Natural killer cell (primary cell): ENCODE results near the gene AIF1L. TPM values are rescaled to one million over a fixed set of nuclear protein-coding genes. Genes with fewer than 3 reads are reported as not detected.

ENCODE experiments used
- ATAC-seq, 3 donors: fragments of 150-1000 bp in 2 of 3; fragments of 200-7000 bp in 1 of 3; cut with Tn5 transposase; 1 replicate in 1 of 3; 2 replicates in 2 of 3; pipeline ENCODE4 v1.10.0; 2021; ENCODE audit warnings: mild to moderate bottlenecking in 2 of 3, moderate library complexity in 2 of 3
- DNase-seq, 2 donors: peaks; one replicate each; pipeline versions ENCODE4 v3.0.0 to v3.0.0-alpha.2; 2013 to 2021; ENCODE audit warnings: mixed read lengths in 1 of 2
- H3K27ac ChIP-seq: one replicate; pipeline ENCODE4 v1.5.1; 2013; ENCODE audit warnings: mild to moderate bottlenecking, low read length
- H3K27me3 ChIP-seq: one replicate; pipeline ENCODE4 v1.6.1; 2013; ENCODE audit warnings: low read length; ENCODE audit not compliant: control insufficient read depth, insufficient read depth
- H3K36me3 ChIP-seq: one replicate; pipeline ENCODE4 v1.6.1; 2013; ENCODE audit warnings: low read length; ENCODE audit not compliant: control insufficient read depth, insufficient read depth
- H3K4me1 ChIP-seq: one replicate; pipeline ENCODE4 v1.6.1; 2013; ENCODE audit warnings: low read length; ENCODE audit not compliant: control insufficient read depth, insufficient read depth
- H3K4me3 ChIP-seq: one replicate; pipeline ENCODE4 v1.5.1; 2013; ENCODE audit warnings: low read length
- H3K9me3 ChIP-seq: one replicate; pipeline ENCODE4 v1.6.1; 2013; ENCODE audit warnings: low read length; ENCODE audit not compliant: control insufficient read depth, insufficient read depth
- H3K27ac Mint-ChIP-seq, 2 donors: one replicate each; pipeline ENCODE4 v1.8.0; 2022; ENCODE audit warnings: mild to moderate bottlenecking in 2 of 2, mixed read lengths in 2 of 2, moderate library complexity in 1 of 2
- H3K27me3 Mint-ChIP-seq, 2 donors: one replicate each; pipeline ENCODE4 v1.8.0; 2022; ENCODE audit warnings: low read depth in 2 of 2, mixed read lengths in 2 of 2
- H3K36me3 Mint-ChIP-seq: one replicate; pipeline ENCODE4 v1.8.0; 2022; ENCODE audit warnings: mixed read lengths
- H3K4me1 Mint-ChIP-seq, 2 donors: one replicate each; pipeline ENCODE4 v1.8.0; 2022; ENCODE audit warnings: mixed read lengths in 2 of 2
- H3K4me3 Mint-ChIP-seq: one replicate; pipeline ENCODE4 v1.8.0; 2022; ENCODE audit warnings: mild to moderate bottlenecking, moderate library complexity, mixed read lengths
- H3K9me3 Mint-ChIP-seq, 2 donors: one replicate each; pipeline ENCODE4 v1.8.0; 2022; ENCODE audit warnings: mixed read lengths in 2 of 2
- CTCF ChIP-seq: fragments of 200-600 bp; IDR thresholded peaks from one replicate; pipeline ENCODE4 v1.8.0; 2022; ENCODE audit warnings: antibody characterized with exemption
- WGBS: methylation state at CpG from one replicate; pipeline ENCODE4 v1.1.7; 2013; ENCODE audit warnings: missing lambda C conversion rate; ENCODE audit not compliant: insufficient coverage; 5-methylcytosine and 5-hydroxymethylcytosine counted together
- intact Hi-C: fragments of 100-400 bp; cut with micrococcal nuclease; formaldehyde crosslinking; loops from one replicate; pipeline ENCODE4 v1.14.2; 2022
- total RNA-seq, 4 donors: library from RNA; stranded (reverse); fragments of 120-200 nt in 1 of 4; gene quantifications; one replicate each; pipeline versions ENCODE4 v1.2.3 to v1.2.4, GENCODE V29; 2013 to 2022

AIF1L gene
- total RNA-seq, 3 donors from 2014 or later (not counting 1 experiment from before 2014, with no cell fraction given): not detected

- Mint-ChIP-seq H3K4me3 (no peak overlapping the region), H3K27me3 (no peaks in the 10 kb centered on the region), H3K4me1 (peaks cover 3 to 4% of the 10 kb centered on the region in 2 donors), H3K9me3 (no peaks in the 10 kb centered on the region), H3K27ac (no peak overlapping the region), H3K36me3 (peaks cover 53% of the 10 kb centered on the region)
- intact Hi-C loops: no loop called here
- no peak for ATAC-seq
- no peak for TF ChIP-seq CTCF
- H3K27me3 ChIP-seq: no peaks in the 10 kb centered on the region
- H3K9me3 ChIP-seq: no peaks in the 10 kb centered on the region
- no peaks in the 10 kb centered on the region for H3K4me1 ChIP-seq
- 81% methylated on average over 3 of the region's 3 CpGs for WGBS
- DNase-seq: no peak
- H3K4me3 ChIP-seq: no peak overlapping the region
- H3K36me3 ChIP-seq: peaks cover 81% of the 10 kb centered on the region
- no peak overlapping the region for H3K27ac ChIP-seq
Measured at GRCh38 chr9:131144201-131144600, 47.9 kb downstream of the AIF1L start.

GRCh38 chr9:131145245-131145644, 48.9 kb downstream of the AIF1L start:
- Histone ChIP-seq H3K27me3 (no peaks in the 10 kb centered on the region), H3K4me3 (no peak overlapping the region), H3K9me3 (no peaks in the 10 kb centered on the region), H3K4me1 (no peaks in the 10 kb centered on the region), H3K36me3 (peaks cover 81% of the 10 kb centered on the region), H3K27ac (no peak overlapping the region)
- H3K36me3 Mint-ChIP-seq: peaks cover 53% of the 10 kb centered on the region
- H3K27me3 Mint-ChIP-seq: no peaks in the 10 kb centered on the region
- H3K4me3 Mint-ChIP-seq: no peak overlapping the region
- H3K27ac Mint-ChIP-seq: no peak overlapping the region
- no peak for ATAC-seq
- DNase-seq: no peak
- intact Hi-C loops: no loop called here
- H3K9me3 Mint-ChIP-seq: no peaks in the 10 kb centered on the region
- WGBS: 100% methylated on average over 2 of the region's 2 CpGs
- peaks cover 12% of the 10 kb centered on the region in 2 donors for H3K4me1 Mint-ChIP-seq
- no peak for TF ChIP-seq CTCF

GRCh38 chr9:131146186-131146585, 49.9 kb downstream of the AIF1L start:
- H3K27me3 ChIP-seq: no peaks in the 10 kb centered on the region
- 97% methylated on average over 2 of the region's 4 CpGs for WGBS
- peaks cover 47% of the 10 kb centered on the region for H3K36me3 Mint-ChIP-seq
- no peaks in the 10 kb centered on the region for H3K4me1 ChIP-seq
- no peaks in the 10 kb centered on the region for H3K9me3 Mint-ChIP-seq
- H3K27ac Mint-ChIP-seq: no peak overlapping the region
- ATAC-seq: no peak
- H3K27ac ChIP-seq: no peak overlapping the region
- no peaks in the 10 kb centered on the region for H3K9me3 ChIP-seq
- TF ChIP-seq CTCF: no peak
- H3K4me3 ChIP-seq: no peak overlapping the region
- H3K4me3 Mint-ChIP-seq: no peak overlapping the region
- intact Hi-C loops: no loop called here
- peaks cover 12% of the 10 kb centered on the region in 2 donors for H3K4me1 Mint-ChIP-seq
- DNase-seq: no peak
- no peaks in the 10 kb centered on the region for H3K27me3 Mint-ChIP-seq
- peaks cover 81% of the 10 kb centered on the region for H3K36me3 ChIP-seq

GRCh38 chr9:131148276-131148675, 51.9 kb downstream of the AIF1L start:
- WGBS: 96% methylated on average over 2 of the region's 3 CpGs
- H3K4me3 ChIP-seq: no peak overlapping the region
- no peaks in the 10 kb centered on the region for H3K27me3 Mint-ChIP-seq
- no peak overlapping the region for H3K4me3 Mint-ChIP-seq
- H3K36me3 ChIP-seq: peaks cover 86% of the 10 kb centered on the region
- DNase-seq: no peak
- no peak for ATAC-seq
- peaks cover 12% of the 10 kb centered on the region in 2 donors for H3K4me1 Mint-ChIP-seq
- H3K4me1 ChIP-seq: no peaks in the 10 kb centered on the region
- H3K36me3 Mint-ChIP-seq: peaks cover 58% of the 10 kb centered on the region
- no peak overlapping the region for H3K27ac Mint-ChIP-seq
- no peaks in the 10 kb centered on the region for H3K9me3 ChIP-seq
- TF ChIP-seq CTCF: no peak
- H3K9me3 Mint-ChIP-seq: no peaks in the 10 kb centered on the region
- H3K27ac ChIP-seq: no peak overlapping the region
- intact Hi-C loops: no loop called here
- H3K27me3 ChIP-seq: no peaks in the 10 kb centered on the region
